GM21360 (cell line): ENCODE results near the gene DYRK4.

Experiments used
- ATAC-seq: cut with Tn5 transposase; IDR thresholded peaks from one replicate; pipeline ENCODE4 v1.9.1; 2021; ENCODE audit warnings: mild to moderate bottlenecking, moderate library complexity; ENCODE audit not compliant: unreplicated experiment

The DYRK4 gene

DNA sequence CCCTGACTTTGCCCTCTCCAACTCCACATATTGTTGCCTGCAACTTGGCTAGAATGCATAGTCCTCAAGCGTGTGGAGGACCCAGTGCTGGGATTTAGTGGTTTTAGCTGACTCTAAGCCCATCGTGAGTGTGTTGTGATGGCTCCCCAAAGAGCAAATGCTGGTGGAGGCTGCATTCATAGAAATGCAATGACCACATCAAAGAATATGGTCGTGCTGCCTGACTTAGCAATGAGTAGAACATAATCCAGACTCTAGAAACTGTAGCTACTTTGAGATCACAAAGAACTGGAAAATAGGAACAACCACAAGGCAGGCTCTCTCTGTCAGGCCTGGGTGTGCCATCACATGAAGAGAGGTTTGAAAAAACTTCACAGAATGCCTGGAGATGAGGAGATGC lies 1.3 kb downstream of the DYRK4 start:
- no peak for ATAC-seq

DNA sequence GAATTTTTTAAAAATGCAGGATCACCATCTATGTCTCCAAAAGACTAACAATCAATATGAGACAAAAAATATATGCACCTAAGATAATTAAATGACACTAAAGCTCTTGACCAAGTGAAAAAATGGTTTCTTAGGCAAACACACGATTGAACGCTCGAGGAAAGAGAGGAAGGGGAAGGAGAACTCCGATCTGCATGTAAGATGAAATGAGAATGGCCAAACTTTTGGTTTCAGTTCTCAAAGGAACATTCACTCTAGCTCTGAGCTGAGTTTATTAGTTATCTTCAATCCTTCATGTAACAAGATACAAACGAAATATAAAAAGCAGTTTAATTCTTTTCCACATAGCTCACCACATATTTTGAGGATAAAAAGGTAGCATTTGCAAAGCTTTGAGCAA lies 2.8 kb downstream of the DYRK4 start:
- ATAC-seq: peak; percentile 52

GRCh38 chr12:4566474-4566873 lies 4.5 kb downstream of the DYRK4 start:
- ATAC-seq: no peak

DNA sequence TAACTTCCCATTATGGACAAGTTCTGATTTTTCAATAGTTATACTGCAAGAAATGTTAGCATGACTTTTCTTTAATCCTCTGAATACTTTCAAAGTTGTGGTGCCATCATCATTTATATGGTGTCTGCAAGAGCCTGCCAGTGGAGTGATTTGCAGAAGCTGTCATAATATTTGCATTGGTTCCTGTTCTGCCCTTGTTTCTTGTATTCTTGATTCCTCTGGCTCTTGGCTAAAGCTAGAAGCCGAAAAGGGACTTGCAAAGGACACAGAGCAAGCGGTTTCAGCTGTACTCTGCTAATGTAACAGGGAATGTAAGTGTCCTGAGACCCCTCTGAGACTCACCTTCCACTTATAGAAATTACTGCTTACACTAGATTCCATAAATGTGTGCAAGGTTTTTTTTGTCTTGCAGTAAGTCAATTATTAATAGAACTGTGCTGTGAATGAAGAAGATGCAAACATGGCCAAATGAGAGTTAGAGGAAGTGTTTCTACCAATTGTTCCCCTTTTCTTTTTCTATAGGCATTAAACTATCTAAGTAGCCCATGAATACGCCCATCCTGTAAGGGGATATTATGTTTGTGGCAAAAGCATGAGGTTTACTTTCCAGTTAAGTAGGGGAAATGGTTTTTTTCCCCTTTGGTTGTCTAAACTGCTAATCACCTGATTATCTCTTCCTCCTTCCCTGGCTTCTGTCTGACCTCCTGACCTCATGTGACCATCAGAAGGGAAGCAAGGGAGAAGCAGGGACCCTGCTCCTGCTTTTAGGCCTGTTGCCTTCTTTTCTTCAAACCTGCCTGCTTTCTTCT lies 5.3 kb downstream of the DYRK4 start:
- ATAC-seq: no peak

- ATAC-seq: no peak
These were observed 7.3 kb downstream of the DYRK4 start for GRCh38 chr12:4569261-4569660.

DNA sequence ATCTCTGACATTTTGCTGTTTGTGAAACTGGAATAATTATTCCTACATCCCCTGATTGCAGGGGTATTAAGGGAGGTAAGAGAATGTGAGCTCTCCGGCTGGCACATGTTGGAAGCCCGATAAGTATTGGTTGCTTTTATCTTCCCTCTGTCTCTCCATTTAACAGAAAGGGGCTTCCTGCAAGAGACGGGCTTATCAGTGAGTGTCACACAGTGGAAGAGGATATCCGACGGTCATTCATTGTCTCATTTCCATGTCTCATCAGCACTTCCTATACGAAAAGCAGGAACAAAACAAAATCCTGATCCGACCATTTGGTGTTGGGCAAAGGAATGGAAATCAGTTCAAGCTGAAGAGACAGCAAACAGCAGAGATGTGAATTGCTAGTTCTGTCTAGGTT lies 10.7 kb downstream of the DYRK4 start:
- no peak for ATAC-seq

DNA sequence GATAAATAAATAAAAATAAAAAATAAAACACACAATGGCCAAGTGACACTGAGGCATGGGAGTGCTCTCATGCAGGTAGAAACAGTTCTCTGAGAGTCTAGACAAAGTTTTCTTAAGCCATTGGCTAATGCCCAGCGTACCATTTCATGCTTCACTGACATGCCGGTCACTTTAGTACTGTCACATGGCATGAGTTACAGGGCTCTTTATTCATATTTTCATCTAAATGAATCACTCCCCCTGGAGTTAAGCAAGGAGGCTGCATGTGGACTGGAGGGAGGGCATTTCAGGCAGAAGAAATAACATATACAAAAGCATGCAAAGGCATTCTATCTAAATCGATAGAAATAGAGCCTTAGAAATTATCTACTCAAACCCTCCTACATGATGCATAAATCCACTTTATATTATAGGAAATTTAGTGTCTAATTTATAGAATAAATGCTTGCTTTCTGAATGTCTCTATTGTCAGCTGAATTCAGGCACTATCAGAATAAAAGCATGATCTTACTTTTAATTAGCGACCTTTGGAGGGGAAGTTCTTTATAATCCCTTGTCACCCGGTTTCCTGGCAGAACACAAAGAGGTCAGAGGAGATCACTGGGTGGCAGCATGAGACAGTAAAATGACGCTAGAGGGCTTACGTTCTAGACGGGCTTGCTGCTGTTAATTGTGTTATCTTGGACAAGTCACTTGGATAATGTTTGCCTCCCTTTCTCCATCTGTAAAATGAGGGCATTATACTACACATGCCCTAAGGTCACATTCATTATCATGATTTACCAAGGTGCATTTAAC lies 17.5 kb downstream of the DYRK4 start:
- ATAC-seq: no peak

GRCh38 chr12:4580281-4580688 lies 18.3 kb downstream of the DYRK4 start:
- no peak for ATAC-seq

DNA sequence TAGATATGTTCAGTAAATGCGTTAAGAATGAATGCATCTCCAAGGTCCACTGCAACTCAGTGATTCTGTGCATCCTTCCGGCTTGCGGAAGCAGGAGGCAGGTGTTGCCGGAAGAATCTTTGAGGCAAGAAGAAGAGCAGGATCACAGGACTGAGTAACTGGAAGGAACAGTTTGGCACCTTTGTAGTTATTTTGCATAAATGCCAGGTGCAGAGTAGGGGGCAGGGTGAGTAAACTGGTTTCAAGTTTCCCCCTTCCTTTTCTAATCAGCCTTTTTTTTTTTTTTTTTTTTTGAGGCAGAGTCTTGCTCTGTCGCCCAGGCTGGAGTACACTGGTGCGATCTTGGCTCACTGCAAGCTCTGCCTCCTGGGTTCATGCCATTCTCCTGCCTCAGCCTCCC lies 22.3 kb downstream of the DYRK4 start:
- no peak for ATAC-seq

GRCh38 chr12:4584896-4585295 lies 22.9 kb downstream of the DYRK4 start:
- no peak for ATAC-seq

- no peak for ATAC-seq
These were observed 24.5 kb downstream of the DYRK4 start for GRCh38 chr12:4586500-4586899.

GRCh38 chr12:4587108-4587507 lies 25.1 kb downstream of the DYRK4 start:
- ATAC-seq: no peak

DNA sequence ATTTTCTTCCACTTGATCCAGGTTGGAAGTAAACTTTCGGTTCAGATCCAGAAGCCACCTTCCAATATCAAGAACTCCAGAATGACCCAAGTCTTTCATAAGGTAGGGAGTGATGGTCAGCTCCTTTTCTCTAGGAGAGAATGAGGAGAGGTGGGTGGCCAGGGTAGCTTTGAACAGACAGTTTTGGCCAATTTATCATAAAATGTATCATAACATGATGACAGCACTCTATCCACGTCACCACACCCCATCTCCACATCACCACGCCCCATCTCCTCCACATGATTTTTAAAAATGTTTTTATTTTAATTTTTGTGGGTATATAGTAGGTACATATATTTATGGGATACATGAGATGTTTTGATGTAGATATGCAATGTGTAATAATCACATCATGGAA lies 26.9 kb downstream of the DYRK4 start:
- no peak for ATAC-seq

GRCh38 chr12:4589941-4590340 lies 27.9 kb downstream of the DYRK4 start:
- no peak for ATAC-seq

DNA sequence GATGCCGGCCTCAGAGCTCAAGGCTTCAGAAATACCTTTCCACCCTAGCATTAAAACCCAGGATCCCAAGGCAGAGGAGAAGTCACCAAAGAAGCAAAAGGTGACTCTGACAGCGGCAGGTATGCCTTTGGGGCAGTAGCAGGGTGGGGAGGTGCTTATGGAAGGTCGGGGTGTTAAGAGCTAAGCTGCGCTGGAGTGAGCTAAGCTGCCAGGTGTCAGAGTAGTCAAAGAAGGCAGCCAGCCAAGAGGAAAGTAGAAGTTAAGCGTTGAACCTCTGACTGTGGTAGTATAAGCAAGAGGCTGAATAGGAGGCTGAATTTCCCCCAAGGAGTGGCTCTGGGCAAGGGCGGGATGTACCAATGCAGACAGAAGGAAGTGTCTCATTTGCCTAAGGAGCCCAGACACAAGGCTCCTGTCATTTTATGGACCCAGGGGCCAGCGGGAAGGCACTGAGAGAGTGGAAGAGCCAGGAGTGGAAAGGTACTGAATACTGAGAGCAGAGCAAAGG lies 29.2 kb downstream of the DYRK4 start:
- no peak for ATAC-seq

DNA sequence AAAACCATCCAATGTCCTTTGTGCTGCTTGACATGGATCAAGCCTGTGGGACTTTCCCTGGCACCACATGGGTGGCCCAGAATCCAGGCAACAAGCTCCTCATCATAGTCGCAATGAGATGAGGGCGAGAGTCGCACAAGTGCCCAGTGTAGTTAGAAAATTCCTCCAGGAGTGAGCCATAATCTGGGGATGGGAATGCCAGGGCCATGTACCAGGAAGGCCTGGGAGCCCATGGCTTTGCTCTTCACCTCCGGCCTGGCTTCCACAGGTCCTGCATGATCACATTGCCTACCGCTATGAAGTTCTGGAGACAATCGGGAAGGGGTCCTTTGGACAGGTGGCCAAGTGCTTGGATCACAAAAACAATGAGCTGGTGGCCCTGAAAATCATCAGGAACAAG lies 33.9 kb downstream of the DYRK4 start:
- ATAC-seq: no peak

DNA sequence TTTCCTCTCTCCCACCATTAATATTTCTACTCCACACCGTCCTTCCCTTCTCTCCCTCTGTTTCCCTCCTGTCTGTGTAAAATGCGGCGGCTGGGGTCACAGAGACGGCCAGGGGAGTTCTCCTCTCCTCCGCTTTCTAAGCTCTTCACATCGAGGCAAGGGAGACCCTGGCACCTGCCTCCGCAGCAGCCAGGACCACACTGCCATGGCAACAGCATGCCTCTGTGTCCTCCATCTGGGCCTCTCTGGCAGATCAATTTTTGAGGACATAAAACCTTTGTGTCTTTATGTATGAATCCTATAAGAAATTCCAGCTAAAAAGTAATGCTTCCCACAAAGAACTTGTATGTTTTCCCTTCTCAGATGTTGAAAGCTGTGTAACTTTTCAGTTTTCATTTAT lies 41.4 kb downstream of the DYRK4 start:
- no peak for ATAC-seq

DNA sequence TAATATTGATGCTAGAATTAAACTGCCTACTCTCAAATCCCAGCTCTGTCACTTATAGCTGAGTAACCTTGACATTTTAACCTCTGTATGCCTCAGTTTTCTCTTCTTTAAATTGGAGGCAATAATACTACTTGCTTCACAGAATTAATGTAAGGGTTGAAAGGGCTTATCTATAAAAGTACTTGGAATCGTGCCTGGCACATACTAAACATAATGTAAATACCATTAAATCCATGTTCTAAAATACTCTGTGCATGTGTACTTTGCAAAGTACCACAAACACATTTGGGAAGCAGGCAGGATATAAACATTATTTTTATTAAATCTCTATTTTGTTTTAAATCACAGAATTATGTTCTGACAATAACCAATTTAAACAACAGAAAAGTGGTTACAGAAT lies 41.9 kb downstream of the DYRK4 start:
- ATAC-seq: no peak

DNA sequence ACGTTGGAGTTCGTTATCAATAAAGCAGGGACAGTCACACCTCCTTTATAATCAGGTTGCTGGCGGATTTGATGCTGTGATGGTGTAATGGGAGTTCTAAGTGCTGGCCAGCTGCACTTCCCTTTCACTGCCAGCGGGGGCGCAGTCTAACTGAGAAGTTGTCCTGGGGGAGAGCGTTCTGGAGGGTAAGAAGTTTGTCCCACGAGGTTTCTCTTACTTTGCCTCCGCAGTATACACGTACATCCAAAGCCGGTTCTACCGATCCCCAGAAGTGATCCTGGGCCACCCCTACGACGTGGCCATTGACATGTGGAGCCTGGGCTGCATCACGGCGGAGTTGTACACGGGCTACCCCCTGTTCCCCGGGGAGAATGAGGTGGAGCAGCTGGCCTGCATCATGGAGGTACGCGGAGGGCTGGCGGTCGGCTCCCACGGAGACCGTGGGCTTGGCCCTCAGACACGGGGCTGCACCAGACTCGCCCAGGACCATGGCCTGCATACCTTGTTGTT lies 42.7 kb downstream of the DYRK4 start:
- peak; percentile 94 for ATAC-seq

- ATAC-seq: no peak
These were observed 45.0 kb downstream of the DYRK4 start for GRCh38 chr12:4607056-4607455.

DNA sequence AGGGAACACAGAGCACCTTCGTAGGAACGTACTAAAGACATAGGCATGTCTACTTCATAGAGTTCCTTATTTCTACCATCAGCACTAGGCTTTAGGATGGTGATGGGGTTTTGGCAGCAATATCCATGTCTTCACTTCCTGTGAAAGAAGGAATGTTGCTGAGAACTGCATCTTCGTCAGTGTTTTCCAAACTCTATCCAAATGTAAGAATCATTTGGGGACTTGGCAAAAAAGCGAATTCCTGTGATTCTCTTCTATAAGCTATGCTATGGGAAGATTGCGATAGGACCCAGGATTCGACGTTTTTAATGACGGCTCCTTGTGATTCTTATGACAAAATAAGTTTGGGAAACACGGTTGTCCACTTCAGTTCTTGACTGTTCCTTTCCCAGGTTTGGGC lies 47.1 kb downstream of the DYRK4 start:
- ATAC-seq: no peak

- no peak for ATAC-seq
These were observed 48.5 kb downstream of the DYRK4 start for GRCh38 chr12:4610481-4610880.
